Measurements from ENCODE around the gene KRT8. TPM values are rescaled to one million over a fixed set of nuclear protein-coding genes. Genes with fewer than 3 reads are reported as not detected.

KRT8 gene
- total and polyA plus RNA-seq, 10 of the 15 experiments (the other 5 are each of a cell fraction or from before 2014, with no cell fraction given) = 0.11 to 5.6 (median 0.37) TPM; not detected in 1

- no peak for TF ChIP-seq GATAD2B (conservative IDR thresholded peaks at IDR 0.05; ENCODE audit: low read depth)
- no peak overlapping the region for H2AFZ ChIP-seq (ENCODE audit: control insufficient read depth, low read depth, low read length)
- intact Hi-C loops (cut with micrococcal nuclease; ENCODE audit: unreplicated experiment) = no loop called here
- ChIA-PET SMC1A (ENCODE audit: uncharacterized antibody, unreplicated experiment) (no interaction called here), POLR2A (no interaction called here), CTCF (interaction anchor here (0.9 to 1.3 kb wide), 2 partner anchors 9 to 23 kb away, joined by 3 to 5 read pairs; no protein-coding TSS in a partner anchor), RAD21 (ENCODE audit: unreplicated experiment) (no interaction called here)
- BruUV-seq (replicated peaks) = no TSS peak
- H3K27me3 ChIP-seq (replicated peaks in 1 of 2; ENCODE audit: control insufficient read depth in 2 of 2, insufficient read depth in 2 of 2, low read length in 1 of 2) = peaks cover 0 to 1% of the 10 kb centered on the region in 2 experiments; a peak in 1 of 4 replicates
- ATAC-seq = no peak
- H4K20me1 ChIP-seq (ENCODE audit: control insufficient read depth, insufficient read depth) = no peaks in the 10 kb centered on the region; the same call in 1 of the 2 replicates
- FAIRE-seq = no peak
- no peak overlapping the region for H3K9ac ChIP-seq (ENCODE audit: control insufficient read depth, insufficient read depth, low read length)
- H3K36me3 ChIP-seq (ENCODE audit: control insufficient read depth in 2 of 2, insufficient read depth in 2 of 2, low read length in 1 of 2) = no peaks in the 10 kb centered on the region
- H3K9me3 ChIP-seq (replicated peaks; ENCODE audit: control insufficient read depth, insufficient read depth, low read length) = no peaks in the 10 kb centered on the region
- H3K27ac ChIP-seq (ENCODE audit: control insufficient read depth, insufficient read depth) = no peak overlapping the region
- WGBS (ENCODE audit: insufficient coverage, insufficient replicate concordance, low lambda C conversion rate, missing lambda C conversion rate) = 30% methylated on average over 2 of the region's 2 CpGs
- H3K4me3 ChIP-seq = no peak overlapping the region
- DNase-seq (ENCODE audit: low read depth, low spot score) = no peak
- no peak overlapping the region for H3K4me2 ChIP-seq (ENCODE audit: control insufficient read depth, insufficient read depth)
- in situ Hi-C loops (cut with MboI) = loop anchor here (10.0 kb wide), 1 partner anchor 277 kb away; no protein-coding TSS in a partner anchor
- no peaks in the 10 kb centered on the region for H3K4me1 ChIP-seq (ENCODE audit: control insufficient read depth, insufficient read depth, low read length)
- no peaks in the 10 kb centered on the region for H3K79me2 ChIP-seq (ENCODE audit: control insufficient read depth, insufficient read depth, low read length)
Measured at GRCh38 chr12:52862023-52862422, 42.9 kb downstream of the KRT8 start.

DNA sequence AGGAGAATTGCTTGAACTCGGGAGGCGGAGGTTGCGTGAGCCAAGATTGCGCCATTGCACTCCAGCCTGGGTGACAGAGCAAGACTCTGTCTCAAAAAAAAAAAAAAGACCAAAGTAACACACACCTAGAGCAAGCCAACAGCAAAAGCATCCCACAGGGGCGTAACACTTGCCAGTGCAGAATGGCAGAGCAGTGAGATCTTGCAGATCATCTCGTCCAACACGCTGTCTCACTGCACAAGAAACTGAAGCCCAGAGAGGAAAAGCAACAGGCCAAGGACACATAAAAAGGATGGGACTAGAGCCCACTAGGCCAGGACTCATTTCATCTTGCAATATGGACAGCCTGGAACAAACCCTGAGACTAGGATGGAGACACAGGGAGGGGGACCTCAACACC, 43.4 kb downstream of the KRT8 start:
- 45% methylated on average over 6 of the region's 7 CpGs for WGBS (ENCODE audit: insufficient coverage, insufficient replicate concordance, low lambda C conversion rate, missing lambda C conversion rate)
- DNase-seq (ENCODE audit: low read depth, low spot score) (no peak), ATAC-seq (no peak), FAIRE-seq (no peak)
- ChIA-PET POLR2A (no interaction called here), CTCF (interaction anchor here (0.9 to 1.3 kb wide), 2 partner anchors 9 to 23 kb away, joined by 3 to 5 read pairs; no protein-coding TSS in a partner anchor), RAD21 (ENCODE audit: unreplicated experiment) (no interaction called here), SMC1A (ENCODE audit: uncharacterized antibody, unreplicated experiment) (no interaction called here)
- Histone ChIP-seq H3K4me1 (ENCODE audit: control insufficient read depth, insufficient read depth, low read length) (no peaks in the 10 kb centered on the region), H3K27me3 (replicated peaks in 1 of 2; ENCODE audit: control insufficient read depth in 2 of 2, insufficient read depth in 2 of 2, low read length in 1 of 2) (peaks cover 0 to 1% of the 10 kb centered on the region in 2 experiments; a peak in 1 of 4 replicates), H3K4me3 (no peak overlapping the region), H4K20me1 (ENCODE audit: control insufficient read depth, insufficient read depth) (no peaks in the 10 kb centered on the region; the same call in 1 of the 2 replicates), H3K9ac (ENCODE audit: control insufficient read depth, insufficient read depth, low read length) (no peak overlapping the region), H3K9me3 (replicated peaks; ENCODE audit: control insufficient read depth, insufficient read depth, low read length) (no peaks in the 10 kb centered on the region), H3K27ac (ENCODE audit: control insufficient read depth, insufficient read depth) (no peak overlapping the region), H3K36me3 (ENCODE audit: control insufficient read depth in 2 of 2, insufficient read depth in 2 of 2, low read length in 1 of 2) (no peaks in the 10 kb centered on the region), H3K4me2 (ENCODE audit: control insufficient read depth, insufficient read depth) (no peak overlapping the region), H2AFZ (ENCODE audit: control insufficient read depth, low read depth, low read length) (no peak overlapping the region), H3K79me2 (ENCODE audit: control insufficient read depth, insufficient read depth, low read length) (no peaks in the 10 kb centered on the region)
- TF ChIP-seq BCL11A (IDR thresholded peaks at IDR 0.05; ENCODE audit: low read depth, low read length) (no peak), CBX5 (IDR thresholded peaks at IDR 0.05; ENCODE audit: low read depth) (no peak)
- in situ Hi-C loops (cut with MboI) (loop anchor here (10.0 kb wide), 1 partner anchor 277 kb away; no protein-coding TSS in a partner anchor), intact Hi-C loops (cut with micrococcal nuclease; ENCODE audit: unreplicated experiment) (no loop called here)
- no TSS peak for BruUV-seq (replicated peaks)

Measured in GM12878 (cell line).